ENCODE results near the gene GNPTAB.

The GNPTAB gene

GRCh38 chr12:101828463-101829196 lies 2.1 kb downstream of the GNPTAB start:
- no peak for TF ChIP-seq GATA2 (IDR thresholded peaks at IDR 0.05; ENCODE audit: low read depth, low read length)
- TF ChIP-seq GATA3 (IDR thresholded peaks at IDR 0.05; ENCODE audit: low read depth, low read length): no peak

- TF ChIP-seq GATA3 (IDR thresholded peaks at IDR 0.05; ENCODE audit: low read depth, low read length) (no peak), GATA2 (IDR thresholded peaks at IDR 0.05; ENCODE audit: low read depth, low read length) (no peak)
Measured at GRCh38 chr12:101826766-101827368, 3.9 kb downstream of the GNPTAB start.

- no peak for TF ChIP-seq GATA2 (IDR thresholded peaks at IDR 0.05; ENCODE audit: low read depth, low read length)
- no peak for TF ChIP-seq GATA3 (IDR thresholded peaks at IDR 0.05; ENCODE audit: low read depth, low read length)
Measured at GRCh38 chr12:101824831-101825230, 5.9 kb downstream of the GNPTAB start.

GRCh38 chr12:101823891-101824290 lies 6.9 kb downstream of the GNPTAB start:
- TF ChIP-seq GATA3 (IDR thresholded peaks at IDR 0.05; ENCODE audit: low read depth, low read length) (no peak), GATA2 (IDR thresholded peaks at IDR 0.05; ENCODE audit: low read depth, low read length) (no peak)

GRCh38 chr12:101823039-101823438 lies 7.7 kb downstream of the GNPTAB start:
- no peak for TF ChIP-seq GATA3 (IDR thresholded peaks at IDR 0.05; ENCODE audit: low read depth, low read length)
- no peak for TF ChIP-seq GATA2 (IDR thresholded peaks at IDR 0.05; ENCODE audit: low read depth, low read length)

GRCh38 chr12:101819467-101819866 lies 11.3 kb downstream of the GNPTAB start:
- TF ChIP-seq GATA2 (IDR thresholded peaks at IDR 0.05; ENCODE audit: low read depth, low read length) (no peak), GATA3 (IDR thresholded peaks at IDR 0.05; ENCODE audit: low read depth, low read length) (no peak)

GRCh38 chr12:101813117-101813516 lies 17.6 kb downstream of the GNPTAB start:
- TF ChIP-seq GATA3 (IDR thresholded peaks at IDR 0.05; ENCODE audit: low read depth, low read length) (no peak), GATA2 (IDR thresholded peaks at IDR 0.05; ENCODE audit: low read depth, low read length) (no peak)

- TF ChIP-seq GATA3 (IDR thresholded peaks at IDR 0.05; ENCODE audit: low read depth, low read length) (no peak), GATA2 (IDR thresholded peaks at IDR 0.05; ENCODE audit: low read depth, low read length) (no peak)
Measured at GRCh38 chr12:101809208-101809607, 21.6 kb downstream of the GNPTAB start.

- TF ChIP-seq GATA2 (IDR thresholded peaks at IDR 0.05; ENCODE audit: low read depth, low read length): no peak
- TF ChIP-seq GATA3 (IDR thresholded peaks at IDR 0.05; ENCODE audit: low read depth, low read length): no peak
Measured at GRCh38 chr12:101806265-101806664, 24.5 kb downstream of the GNPTAB start.

DNA sequence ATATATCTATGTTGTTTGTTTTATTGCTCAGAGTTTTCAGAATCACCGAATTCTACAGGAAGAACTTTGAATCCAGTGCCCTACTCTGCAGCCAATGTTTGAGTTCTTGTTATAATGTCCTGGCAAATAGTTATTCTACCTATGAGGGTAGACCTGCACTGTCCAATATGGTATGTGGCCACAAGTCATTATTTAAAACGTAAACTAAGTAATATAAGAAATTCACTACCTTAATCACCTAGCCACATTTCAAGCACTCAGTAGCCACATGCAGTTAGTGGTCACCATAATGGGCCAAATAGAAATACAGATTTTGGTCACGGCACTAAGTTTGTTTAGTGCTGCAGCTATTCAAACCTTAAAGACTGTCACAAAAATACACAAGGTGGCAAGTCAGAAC lies 26.4 kb downstream of the GNPTAB start:
- no peak for TF ChIP-seq GATA2 (IDR thresholded peaks at IDR 0.05; ENCODE audit: low read depth, low read length)
- TF ChIP-seq GATA3 (IDR thresholded peaks at IDR 0.05; ENCODE audit: low read depth, low read length): no peak

DNA sequence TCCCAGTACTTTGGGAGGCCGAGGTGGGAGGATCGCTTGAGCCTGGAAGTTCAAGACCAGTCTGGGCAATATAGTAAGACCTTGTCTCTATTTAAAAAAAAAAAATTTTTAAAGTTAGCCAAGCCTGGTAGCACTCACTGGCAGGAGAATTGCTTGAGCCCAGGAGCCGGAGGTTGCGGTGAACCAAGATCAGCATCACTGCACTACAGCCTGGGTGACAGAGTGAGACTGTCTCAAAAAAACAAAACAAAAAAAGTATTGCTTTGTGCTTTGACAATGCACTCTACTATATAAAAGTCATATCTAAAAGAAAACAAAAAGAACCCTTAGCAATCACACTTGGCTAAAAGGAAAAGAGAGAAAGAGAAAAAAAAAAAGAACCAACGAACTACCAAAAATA lies 26.8 kb downstream of the GNPTAB start:
- TF ChIP-seq GATA3 (IDR thresholded peaks at IDR 0.05; ENCODE audit: low read depth, low read length) (no peak), GATA2 (IDR thresholded peaks at IDR 0.05; ENCODE audit: low read depth, low read length) (no peak)

GRCh38 chr12:101802486-101802885 lies 28.3 kb downstream of the GNPTAB start:
- TF ChIP-seq GATA2 (IDR thresholded peaks at IDR 0.05; ENCODE audit: low read depth, low read length) (no peak), GATA3 (IDR thresholded peaks at IDR 0.05; ENCODE audit: low read depth, low read length) (no peak)

DNA sequence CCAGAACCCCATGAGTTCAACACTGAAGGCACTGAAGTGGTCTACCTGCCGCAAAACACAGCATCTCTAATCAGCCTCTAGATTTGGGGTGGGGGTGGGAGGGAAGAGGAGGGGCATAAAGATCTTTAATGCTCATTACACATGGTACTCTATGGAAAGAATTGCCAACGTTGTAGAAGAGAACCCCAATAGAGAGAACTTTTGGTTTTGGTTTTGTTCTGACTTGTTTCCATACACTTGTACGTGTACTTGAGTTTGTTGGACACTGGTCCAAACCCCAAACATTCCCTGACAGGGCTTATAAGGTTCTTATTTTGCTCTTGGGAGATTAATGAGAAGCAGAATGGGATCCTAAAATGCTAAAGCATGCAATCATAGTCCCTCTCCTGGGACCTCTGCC lies 31.0 kb downstream of the GNPTAB start:
- no peak for TF ChIP-seq GATA2 (IDR thresholded peaks at IDR 0.05; ENCODE audit: low read depth, low read length)
- TF ChIP-seq GATA3 (IDR thresholded peaks at IDR 0.05; ENCODE audit: low read depth, low read length): no peak

DNA sequence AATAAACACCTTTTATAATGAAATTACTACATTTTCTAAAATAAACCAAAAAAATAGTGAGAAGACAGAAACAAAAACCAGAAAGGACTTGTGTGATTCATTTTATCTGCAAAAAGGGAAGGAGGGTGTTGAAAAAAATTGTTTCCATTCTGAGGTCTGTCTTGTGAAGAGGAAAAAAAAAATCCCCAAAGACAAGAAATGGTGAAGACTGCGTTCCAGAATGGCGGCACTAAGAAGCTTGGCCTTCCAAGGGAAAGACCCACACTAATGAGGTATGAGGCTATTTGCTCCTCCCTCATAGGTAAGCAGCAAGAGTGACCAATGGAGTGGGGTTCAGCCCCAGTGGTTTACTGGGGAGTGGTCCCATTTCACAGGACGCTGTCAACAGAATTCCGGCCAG lies 35.0 kb downstream of the GNPTAB start:
- TF ChIP-seq GATA2 (IDR thresholded peaks at IDR 0.05; ENCODE audit: low read depth, low read length) (no peak), GATA3 (IDR thresholded peaks at IDR 0.05; ENCODE audit: low read depth, low read length) (no peak)

DNA sequence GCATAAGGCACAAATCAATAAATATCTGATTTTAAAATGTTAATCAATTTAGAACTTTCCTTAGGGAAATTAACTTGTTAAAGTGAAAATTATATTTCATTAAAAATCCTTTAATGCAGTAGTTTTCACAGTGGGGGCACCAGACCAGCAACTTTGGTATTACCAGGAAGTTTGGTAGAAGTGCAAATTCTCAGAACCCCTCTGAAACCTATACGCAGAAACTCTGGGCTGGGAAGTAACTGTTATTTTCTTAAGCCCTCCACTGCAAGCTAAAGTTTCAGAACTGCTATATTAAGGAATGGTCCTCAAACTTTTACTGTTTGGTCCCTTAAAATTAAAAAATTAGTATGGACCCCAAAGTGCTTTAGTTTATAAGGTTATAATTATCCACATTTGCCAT lies 35.7 kb downstream of the GNPTAB start:
- no peak for TF ChIP-seq GATA3 (IDR thresholded peaks at IDR 0.05; ENCODE audit: low read depth, low read length)
- no peak for TF ChIP-seq GATA2 (IDR thresholded peaks at IDR 0.05; ENCODE audit: low read depth, low read length)
